NK-92 treated with Interleukin-12 subunit alpha and Interleukin-12 subunit beta, amount 100 ng/mL, for 24 hours (cell line): ENCODE results near the gene NCKAP5.

Experiments
- DNase-seq: peaks from one replicate; lab custom pipeline; 2025; lab: John Stamatoyannopoulos, UW

NCKAP5 gene

DNA sequence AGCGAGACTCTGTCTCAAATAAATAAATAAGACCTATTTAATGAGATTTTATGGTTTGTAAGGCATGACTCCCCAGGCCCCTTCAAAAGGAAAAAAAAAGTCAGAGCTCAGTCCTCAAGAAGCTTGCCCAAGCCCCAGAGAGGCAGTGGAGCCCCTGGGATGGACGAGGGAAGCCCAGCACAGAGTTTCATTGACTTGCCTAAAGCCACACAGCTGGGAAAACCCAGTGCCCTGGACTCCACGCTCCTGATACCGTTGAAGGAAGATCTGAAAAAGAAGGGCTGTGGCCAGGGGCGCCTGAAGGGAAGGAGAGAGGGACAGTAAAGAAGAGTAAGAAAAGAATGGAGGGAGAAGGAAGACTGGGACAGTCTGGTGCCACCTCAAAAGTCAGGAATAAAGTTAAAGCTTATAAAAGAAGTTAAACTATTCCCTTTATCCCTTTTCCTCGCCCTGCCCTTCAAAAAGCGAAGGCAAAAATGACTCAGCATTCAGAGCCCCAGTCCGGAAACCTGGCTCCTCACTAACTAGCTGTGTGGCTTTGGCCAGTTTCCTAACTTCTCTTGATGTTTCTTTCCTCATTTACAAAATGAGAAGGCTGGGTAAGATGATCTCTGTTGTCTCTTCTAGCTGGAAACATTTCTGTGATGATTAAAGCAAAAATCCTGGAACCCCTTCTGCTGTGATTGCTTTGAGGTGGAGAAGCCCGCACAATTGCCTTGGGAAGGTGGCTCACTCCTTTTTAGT is 945.0 kb downstream of the NCKAP5 start:
- no peak for DNase-seq
